Ectodermal cell (in vitro differentiated cells): ENCODE results near the gene HCN2.

Experiments
- H3K27ac ChIP-seq: 2 replicates; pipeline ENCODE4 v1.7.0; 2013; ENCODE audit warnings: mild to moderate bottlenecking, low read depth, low read length; ENCODE audit not compliant: insufficient read depth, poor library complexity, severe bottlenecking
- H3K27me3 ChIP-seq: 2 replicates; pipeline ENCODE4 v1.7.0; 2013; ENCODE audit warnings: mild to moderate bottlenecking, low read length; ENCODE audit not compliant: insufficient read depth, control insufficient read depth, poor library complexity, severe bottlenecking
- H3K36me3 ChIP-seq: one replicate; pipeline ENCODE4 v1.7.0; 2013; ENCODE audit warnings: low read length; ENCODE audit not compliant: control insufficient read depth, insufficient read depth
- H3K4me1 ChIP-seq: one replicate; pipeline ENCODE4 v1.7.0; 2013; ENCODE audit warnings: low read length; ENCODE audit not compliant: control insufficient read depth, insufficient read depth
- H3K4me3 ChIP-seq: 2 replicates; pipeline ENCODE4 v1.7.0; 2013; ENCODE audit warnings: low read depth, low read length, control low read depth; ENCODE audit not compliant: insufficient read depth
- H3K9me3 ChIP-seq: 2 replicates; pipeline ENCODE4 v1.7.0; 2013; ENCODE audit warnings: mild to moderate bottlenecking, low read length, moderate library complexity; ENCODE audit not compliant: control insufficient read depth
- whole genome bisulfite sequencing, 2 experiments: methylation state at CpG; one replicate each; pipeline ENCODE4 v1.1.7; 2013; ENCODE audit warnings: missing lambda C conversion rate in 2 of 2; 5-methylcytosine and 5-hydroxymethylcytosine counted together

Gene HCN2

DNA sequence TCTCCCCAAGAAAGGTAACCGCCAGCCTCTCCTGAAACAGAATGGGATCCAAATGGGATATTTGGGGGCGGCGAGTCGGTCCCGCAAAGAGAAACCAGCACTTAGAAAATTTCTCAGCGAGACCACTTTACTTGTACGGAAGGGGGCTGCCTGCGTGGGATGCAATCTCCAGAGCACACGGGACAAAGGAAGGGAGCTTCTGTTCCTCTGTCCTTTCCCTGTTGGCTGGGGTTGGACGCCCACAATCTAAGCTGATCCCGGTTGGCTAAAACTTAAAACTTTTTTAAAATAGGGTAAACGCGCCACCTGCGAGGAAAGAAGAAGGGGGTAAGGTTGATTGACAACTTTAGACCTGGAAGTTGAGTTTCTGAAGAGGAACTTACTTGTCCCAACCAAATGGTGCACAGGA, 18.1 kb upstream of the HCN2 start:
- peak overlapping the region; percentile 98 for H3K4me3 ChIP-seq
- H3K36me3 ChIP-seq, result peaks cover 4% of the 10 kb centered on the region
- H3K9me3 ChIP-seq, result no peaks in the 10 kb centered on the region
- WGBS, 2 experiments, result 2% methylated on average over 14 of the region's 14 CpGs
- peak overlapping the region; percentile 95 for H3K27ac ChIP-seq
- H3K4me1 ChIP-seq, result peaks cover 16% of the 10 kb centered on the region
- H3K27me3 ChIP-seq, result no peaks in the 10 kb centered on the region

DNA sequence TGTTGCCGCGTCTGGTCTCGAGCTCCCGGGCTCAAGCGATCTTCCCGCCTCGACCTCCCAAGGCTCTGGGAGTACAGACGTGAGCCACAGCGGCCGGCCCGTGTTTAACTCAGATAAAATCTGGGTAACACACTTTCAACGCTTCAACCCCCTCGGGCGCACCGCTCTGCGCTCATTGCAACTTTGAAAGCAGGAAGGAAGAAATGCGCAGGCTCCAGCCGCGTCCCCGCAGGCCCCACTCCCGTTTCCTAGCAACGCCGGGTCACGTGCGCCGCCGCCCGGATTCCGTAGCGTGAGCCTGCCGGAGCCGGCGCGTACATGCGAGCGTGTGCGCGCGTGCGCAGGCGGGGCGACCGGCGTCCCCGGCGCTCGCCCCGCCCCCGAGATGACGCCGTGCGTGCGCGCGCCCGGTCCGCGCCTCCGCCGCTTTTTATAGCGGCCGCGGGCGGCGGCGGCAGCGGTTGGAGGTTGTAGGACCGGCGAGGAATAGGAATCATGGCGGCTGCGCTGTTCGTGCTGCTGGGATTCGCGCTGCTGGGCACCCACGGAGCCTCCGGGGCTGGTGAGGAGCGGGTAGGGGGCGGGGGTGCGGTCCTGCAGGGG, 17.4 kb upstream of the HCN2 start, which contains the start of gene BSG:
Gene BSG, plus strand, starts transcription at position 457 of the 603 bp plus-strand sequence. Its CDS starts 39 bp downstream, at position 496.
- peak within 1 kb of the TSS; percentile 98 for H3K4me3 ChIP-seq
- peaks cover 21% of the 10 kb centered on the region for H3K4me1 ChIP-seq
- no peaks in the 10 kb centered on the region for H3K27me3 ChIP-seq
- H3K36me3 ChIP-seq, result peaks cover 3% of the 10 kb centered on the region
- H3K27ac ChIP-seq, result peak within 1 kb of the TSS; percentile 95
- H3K9me3 ChIP-seq, result no peaks in the 10 kb centered on the region
- 0 to 1% methylated on average over 79 of the region's 79 CpGs for WGBS, 2 experiments

DNA sequence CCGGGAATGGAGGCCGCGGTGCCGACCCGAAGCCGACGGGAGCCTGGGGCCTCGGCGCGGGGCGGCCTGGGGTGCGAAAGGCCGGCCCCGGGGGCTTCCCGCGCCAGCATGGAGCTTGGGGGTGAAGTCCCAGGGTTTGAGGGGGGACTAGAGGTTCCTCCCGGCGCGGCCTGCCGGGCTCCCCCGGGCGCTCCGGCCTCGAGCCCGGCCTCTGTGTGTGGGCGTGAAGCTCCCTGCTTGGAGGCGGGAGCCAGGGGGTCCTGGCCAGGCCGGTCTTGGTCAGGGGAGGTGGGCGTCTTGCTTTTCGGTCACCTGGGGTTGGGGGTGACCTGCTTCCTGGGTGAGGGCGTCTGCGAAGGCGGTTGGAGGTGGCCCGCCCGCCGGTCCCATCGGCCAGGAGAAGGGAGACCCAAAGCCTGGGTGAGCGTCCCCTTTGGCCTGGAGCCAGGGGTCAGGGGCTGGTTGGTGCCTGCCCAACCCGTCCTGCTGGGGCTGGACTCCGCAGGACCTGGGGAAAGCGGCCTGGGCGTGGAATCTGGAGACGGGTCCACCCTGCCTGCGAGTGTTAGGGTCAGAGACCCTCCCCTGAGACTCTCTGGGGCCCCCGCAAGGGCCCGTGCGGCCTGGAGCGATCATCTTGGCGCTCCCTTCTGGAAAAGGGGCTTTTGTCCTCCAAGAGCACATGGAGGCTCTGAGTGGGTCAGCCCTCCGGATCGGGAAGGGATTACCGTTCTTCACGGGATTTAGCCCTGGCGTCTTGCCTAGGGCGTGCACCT, 16.8 kb upstream of the HCN2 start:
- Histone ChIP-seq H3K4me1 (peaks cover 23% of the 10 kb centered on the region), H3K27ac (peak overlapping the region; percentile 81), H3K27me3 (no peaks in the 10 kb centered on the region), H3K9me3 (no peaks in the 10 kb centered on the region), H3K4me3 (peak overlapping the region; percentile 98), H3K36me3 (peaks cover 3% of the 10 kb centered on the region)
- 0 to 1% methylated on average over 55 of the region's 55 CpGs for WGBS, 2 experiments

DNA sequence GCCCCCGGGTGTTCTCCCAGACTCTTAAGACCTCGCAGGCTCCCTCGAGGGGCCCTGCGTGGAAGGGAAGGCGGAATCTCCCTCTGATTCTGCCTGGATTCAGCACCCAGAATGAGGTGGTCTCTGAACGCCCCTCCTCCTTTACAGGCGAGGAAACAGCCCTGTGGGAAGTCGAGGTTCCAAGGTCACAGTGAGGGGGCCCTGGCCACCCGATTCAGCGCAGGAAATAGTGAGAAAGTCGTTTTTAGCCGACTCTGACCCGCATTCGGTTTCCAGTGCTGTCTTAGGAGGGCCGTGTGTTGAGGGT, 16.2 kb upstream of the HCN2 start:
- Histone ChIP-seq H3K4me3 (peak overlapping the region; percentile 98), H3K27me3 (no peaks in the 10 kb centered on the region), H3K36me3 (peaks cover 3% of the 10 kb centered on the region), H3K9me3 (no peaks in the 10 kb centered on the region), H3K27ac (peak overlapping the region; percentile 22), H3K4me1 (peaks cover 23% of the 10 kb centered on the region)
- 3 to 4% methylated on average over 15 of the region's 15 CpGs for WGBS, 2 experiments

DNA sequence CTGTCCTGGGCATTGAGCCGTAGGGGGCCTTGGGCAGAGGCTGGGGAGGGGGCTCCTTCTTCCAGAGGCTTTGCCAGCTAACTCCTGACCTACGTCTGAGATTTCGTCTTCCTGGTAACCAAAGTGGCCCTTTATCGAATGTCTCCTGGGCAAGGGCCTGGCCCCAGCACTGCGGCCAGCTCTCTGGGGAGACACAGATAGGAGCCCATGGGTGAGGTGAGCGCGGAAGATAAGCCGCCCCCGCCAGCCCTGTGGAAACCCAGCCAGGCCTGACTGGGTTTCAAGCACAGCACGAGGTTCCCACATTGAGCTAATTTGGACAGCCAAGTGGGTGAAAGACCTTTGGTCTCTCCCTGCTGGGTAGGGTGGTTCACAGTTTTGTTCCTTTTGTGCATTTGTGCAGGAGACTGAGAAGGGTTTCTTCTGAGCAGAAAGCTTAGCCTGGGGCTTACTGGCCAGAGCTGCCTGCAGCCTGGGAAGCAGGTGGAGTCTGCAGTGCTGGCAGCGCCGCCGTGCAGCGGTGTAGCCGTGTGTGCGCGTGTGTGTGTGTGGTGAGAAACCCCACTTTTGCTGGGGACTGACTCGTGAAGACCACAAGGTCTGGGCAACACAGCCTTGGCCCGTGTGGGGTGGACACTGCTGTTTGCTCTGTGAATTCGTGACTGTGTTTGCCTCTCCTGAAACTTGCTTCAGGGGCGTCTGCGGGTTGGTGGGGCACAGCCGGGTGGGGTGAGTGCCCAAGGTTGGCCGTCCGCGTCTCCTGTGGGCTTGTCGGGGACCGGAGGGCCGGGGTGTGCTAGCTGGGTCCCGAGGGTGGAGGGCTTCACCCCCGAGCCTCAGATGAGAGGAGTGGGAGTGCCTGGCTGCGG, 14.8 kb upstream of the HCN2 start:
- peak overlapping the region; percentile 28 for H3K4me3 ChIP-seq
- peaks cover 10% of the 10 kb centered on the region for H3K36me3 ChIP-seq
- peaks cover 23% of the 10 kb centered on the region for H3K4me1 ChIP-seq
- WGBS, 2 experiments, result 49 to 53% methylated on average over 32 of the region's 32 CpGs
- H3K27me3 ChIP-seq, result no peaks in the 10 kb centered on the region
- no peaks in the 10 kb centered on the region for H3K9me3 ChIP-seq
- H3K27ac ChIP-seq, result peak overlapping the region; percentile 62

DNA sequence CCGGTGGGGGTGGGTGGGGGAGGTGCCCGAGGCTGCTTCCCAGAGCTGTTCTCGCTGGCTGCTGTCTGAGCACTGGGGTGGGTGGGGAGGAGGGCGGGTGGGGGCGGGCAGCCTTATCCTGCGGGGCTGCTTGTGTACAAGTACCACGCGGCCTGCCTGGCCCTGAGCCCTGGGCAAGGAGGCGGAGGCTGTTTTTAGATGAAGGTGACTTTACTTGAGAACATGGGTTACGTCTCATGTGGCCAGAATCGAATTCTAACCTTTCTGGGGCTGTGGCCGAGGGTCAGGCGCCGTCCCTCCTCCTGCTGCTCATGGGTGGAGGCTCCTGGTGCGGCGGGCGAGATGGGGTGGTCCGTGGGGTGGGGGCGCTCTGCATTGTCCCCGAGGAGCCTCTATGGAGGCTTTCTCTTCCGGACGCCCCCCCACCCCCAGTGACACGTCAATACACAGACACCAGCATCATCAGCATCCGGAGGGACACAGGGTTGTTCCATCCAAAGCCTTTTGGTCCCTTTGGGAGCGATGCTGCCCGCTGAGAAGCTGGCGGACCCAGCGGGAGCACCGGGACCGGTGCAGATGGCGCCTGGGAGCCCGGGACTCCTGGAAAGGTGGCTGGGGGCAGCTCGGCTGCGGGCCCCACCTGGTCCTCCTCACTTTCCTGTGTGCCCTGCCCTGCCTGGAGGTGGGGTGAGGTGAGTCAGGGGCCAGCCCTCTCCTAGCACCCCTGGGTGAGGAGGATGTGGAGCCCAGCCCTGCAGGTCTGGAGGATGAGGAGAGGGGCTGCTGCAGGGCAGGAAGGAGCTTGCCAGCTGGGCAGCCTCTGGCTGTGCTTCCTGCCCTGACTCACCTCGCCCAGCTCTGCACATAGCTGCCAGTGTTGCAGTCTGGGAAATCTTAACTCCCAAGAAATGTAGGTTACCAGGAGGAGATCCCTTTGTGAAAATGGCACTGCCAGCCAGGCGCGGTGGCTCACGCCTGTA, 13.9 kb upstream of the HCN2 start:
- Histone ChIP-seq H3K36me3 (peaks cover 19% of the 10 kb centered on the region), H3K9me3 (no peaks in the 10 kb centered on the region), H3K4me1 (peaks cover 23% of the 10 kb centered on the region), H3K27me3 (no peaks in the 10 kb centered on the region), H3K4me3 (peak overlapping the region; percentile 28), H3K27ac (no peak overlapping the region)
- WGBS, 2 experiments, result 78 to 80% methylated on average over 38 of the region's 38 CpGs

DNA sequence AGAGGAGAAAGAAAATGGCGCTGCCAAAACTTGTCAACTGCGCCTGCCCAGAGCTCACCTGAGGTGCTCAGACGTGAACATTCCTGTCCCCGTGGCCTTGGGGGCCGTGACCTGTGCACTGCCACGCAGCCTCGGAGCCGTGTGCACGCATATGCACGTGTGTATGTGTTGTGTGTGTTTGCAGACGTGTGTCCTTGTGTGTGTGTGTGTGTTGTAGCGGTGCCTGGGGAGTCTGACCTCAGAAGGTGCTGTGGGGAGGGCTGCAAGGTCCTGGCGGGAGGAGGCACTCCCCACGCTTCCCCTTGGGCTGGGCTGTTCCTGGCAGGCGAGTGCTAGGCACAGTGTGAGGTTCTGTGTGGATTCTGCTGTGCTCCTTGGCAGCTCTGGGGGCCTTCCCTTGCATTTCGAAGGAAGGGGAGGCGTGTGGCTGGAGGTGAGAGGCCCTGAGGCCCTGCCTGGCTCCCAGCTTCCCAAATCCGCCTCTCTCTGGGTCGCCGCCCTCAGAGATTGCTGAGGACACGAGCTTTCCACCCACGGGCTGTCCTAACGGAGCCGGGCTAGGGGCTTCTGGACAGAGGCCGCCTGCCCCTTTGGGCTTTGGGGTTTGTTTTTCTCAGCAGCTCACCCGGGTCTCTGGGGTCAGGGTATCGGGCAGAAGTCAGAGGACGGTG, 12.8 kb upstream of the HCN2 start:
- no peaks in the 10 kb centered on the region for H3K9me3 ChIP-seq
- H3K27ac ChIP-seq, result no peak overlapping the region
- peaks cover 28% of the 10 kb centered on the region for H3K36me3 ChIP-seq
- peaks cover 23% of the 10 kb centered on the region for H3K4me1 ChIP-seq
- no peak overlapping the region for H3K4me3 ChIP-seq
- no peaks in the 10 kb centered on the region for H3K27me3 ChIP-seq
- 95% methylated on average over 28 of the region's 28 CpGs for WGBS, 2 experiments

DNA sequence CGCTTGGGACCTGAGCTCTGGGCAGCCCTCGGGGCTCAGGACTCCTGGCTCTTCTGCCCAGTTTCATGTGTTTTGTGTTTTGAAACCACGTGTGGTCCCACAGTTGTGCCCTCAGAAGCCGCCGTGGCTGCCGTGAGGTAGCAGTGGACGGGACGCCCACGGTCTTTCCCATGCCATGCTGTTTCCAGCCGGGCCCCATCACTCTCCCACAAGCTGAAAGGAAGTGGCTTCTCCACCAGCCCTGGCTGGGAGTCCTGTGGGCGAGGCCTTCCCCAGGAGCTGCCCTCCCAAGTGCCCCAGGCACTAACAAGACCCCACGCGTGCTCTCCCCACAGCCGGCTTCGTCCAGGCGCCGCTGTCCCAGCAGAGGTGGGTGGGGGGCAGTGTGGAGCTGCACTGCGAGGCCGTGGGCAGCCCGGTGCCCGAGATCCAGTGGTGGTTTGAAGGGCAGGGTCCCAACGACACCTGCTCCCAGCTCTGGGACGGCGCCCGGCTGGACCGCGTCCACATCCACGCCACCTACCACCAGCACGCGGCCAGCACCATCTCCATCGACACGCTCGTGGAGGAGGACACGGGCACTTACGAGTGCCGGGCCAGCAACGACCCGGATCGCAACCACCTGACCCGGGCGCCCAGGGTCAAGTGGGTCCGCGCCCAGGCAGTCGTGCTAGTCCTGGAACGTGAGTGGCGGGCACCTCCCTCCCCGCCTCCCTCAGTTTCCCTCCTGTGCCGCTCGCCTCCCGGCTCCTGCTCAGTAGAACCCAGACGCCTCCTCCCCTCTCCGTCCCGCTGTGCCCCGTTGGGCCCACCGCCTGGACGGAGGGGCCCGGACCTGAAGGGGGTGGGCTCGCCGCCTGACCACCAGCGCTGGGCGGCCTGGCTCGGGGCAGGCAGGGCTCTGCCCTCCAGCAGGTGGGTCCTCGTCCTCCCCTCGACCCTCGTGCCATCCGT, 12.0 kb upstream of the HCN2 start:
- H3K27ac ChIP-seq, result no peak overlapping the region
- 96% methylated on average over 66 of the region's 66 CpGs for WGBS, 2 experiments
- no peaks in the 10 kb centered on the region for H3K27me3 ChIP-seq
- H3K9me3 ChIP-seq, result no peaks in the 10 kb centered on the region
- peaks cover 23% of the 10 kb centered on the region for H3K4me1 ChIP-seq
- no peak overlapping the region for H3K4me3 ChIP-seq
- H3K36me3 ChIP-seq, result peaks cover 32% of the 10 kb centered on the region
